ENCODE data around the gene ZNF284.

DNA sequence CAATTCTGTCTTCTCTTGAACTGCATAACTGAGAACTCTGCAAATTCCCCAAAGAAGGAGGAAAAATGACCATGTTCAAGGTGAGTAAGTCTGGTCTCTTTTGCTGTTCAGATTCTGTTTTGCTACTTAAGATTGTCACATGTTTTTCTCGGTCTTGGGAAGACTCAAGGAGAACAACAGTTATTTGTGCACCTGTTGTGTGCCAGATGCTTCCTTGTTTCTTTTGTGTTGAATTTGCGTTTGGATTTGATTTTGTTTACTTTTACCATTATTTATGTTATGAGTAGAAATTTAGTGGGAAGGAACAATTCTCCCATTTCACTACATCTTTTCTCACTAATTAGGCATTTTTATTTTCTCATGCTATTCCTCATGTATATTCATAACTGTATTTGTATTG lies 4.4 kb downstream of the ZNF284 start:
- no peak for TF ChIP-seq NR3C1 (CRISPR knock-in tag; conservative IDR thresholded peaks at IDR 0.05; ENCODE audit: low read depth)
- TF ChIP-seq, protein P1, sequence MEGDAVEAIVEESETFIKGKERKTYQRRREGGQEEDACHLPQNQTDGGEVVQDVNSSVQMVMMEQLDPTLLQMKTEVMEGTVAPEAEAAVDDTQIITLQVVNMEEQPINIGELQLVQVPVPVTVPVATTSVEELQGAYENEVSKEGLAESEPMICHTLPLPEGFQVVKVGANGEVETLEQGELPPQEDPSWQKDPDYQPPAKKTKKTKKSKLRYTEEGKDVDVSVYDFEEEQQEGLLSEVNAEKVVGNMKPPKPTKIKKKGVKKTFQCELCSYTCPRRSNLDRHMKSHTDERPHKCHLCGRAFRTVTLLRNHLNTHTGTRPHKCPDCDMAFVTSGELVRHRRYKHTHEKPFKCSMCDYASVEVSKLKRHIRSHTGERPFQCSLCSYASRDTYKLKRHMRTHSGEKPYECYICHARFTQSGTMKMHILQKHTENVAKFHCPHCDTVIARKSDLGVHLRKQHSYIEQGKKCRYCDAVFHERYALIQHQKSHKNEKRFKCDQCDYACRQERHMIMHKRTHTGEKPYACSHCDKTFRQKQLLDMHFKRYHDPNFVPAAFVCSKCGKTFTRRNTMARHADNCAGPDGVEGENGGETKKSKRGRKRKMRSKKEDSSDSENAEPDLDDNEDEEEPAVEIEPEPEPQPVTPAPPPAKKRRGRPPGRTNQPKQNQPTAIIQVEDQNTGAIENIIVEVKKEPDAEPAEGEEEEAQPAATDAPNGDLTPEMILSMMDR (IDR thresholded peaks at IDR 0.05): no peak
- TF ChIP-seq ATF1 (CRISPR knock-in tag; IDR thresholded peaks at IDR 0.05): no peak
- TF ChIP-seq NFYB (CRISPR knock-in tag; conservative IDR thresholded peaks at IDR 0.05; ENCODE audit: low read depth): no peak
- TF ChIP-seq, protein P2, sequence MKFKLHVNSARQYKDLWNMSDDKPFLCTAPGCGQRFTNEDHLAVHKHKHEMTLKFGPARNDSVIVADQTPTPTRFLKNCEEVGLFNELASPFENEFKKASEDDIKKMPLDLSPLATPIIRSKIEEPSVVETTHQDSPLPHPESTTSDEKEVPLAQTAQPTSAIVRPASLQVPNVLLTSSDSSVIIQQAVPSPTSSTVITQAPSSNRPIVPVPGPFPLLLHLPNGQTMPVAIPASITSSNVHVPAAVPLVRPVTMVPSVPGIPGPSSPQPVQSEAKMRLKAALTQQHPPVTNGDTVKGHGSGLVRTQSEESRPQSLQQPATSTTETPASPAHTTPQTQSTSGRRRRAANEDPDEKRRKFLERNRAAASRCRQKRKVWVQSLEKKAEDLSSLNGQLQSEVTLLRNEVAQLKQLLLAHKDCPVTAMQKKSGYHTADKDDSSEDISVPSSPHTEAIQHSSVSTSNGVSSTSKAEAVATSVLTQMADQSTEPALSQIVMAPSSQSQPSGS (CRISPR knock-in tag; IDR thresholded peaks at IDR 0.05; ENCODE audit: borderline replicate concordance, low read depth): no peak
- TF ChIP-seq, protein P3, sequence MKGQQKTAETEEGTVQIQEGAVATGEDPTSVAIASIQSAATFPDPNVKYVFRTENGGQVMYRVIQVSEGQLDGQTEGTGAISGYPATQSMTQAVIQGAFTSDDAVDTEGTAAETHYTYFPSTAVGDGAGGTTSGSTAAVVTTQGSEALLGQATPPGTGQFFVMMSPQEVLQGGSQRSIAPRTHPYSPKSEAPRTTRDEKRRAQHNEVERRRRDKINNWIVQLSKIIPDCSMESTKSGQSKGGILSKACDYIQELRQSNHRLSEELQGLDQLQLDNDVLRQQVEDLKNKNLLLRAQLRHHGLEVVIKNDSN (CRISPR knock-in tag; IDR thresholded peaks at IDR 0.05): no peak
- no peak for TF ChIP-seq JUN (CRISPR knock-in tag; IDR thresholded peaks at IDR 0.05)
- TF ChIP-seq, protein P4, sequence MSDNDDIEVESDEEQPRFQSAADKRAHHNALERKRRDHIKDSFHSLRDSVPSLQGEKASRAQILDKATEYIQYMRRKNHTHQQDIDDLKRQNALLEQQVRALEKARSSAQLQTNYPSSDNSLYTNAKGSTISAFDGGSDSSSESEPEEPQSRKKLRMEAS (CRISPR knock-in tag; IDR thresholded peaks at IDR 0.05): no peak
- TF ChIP-seq, protein P5, sequence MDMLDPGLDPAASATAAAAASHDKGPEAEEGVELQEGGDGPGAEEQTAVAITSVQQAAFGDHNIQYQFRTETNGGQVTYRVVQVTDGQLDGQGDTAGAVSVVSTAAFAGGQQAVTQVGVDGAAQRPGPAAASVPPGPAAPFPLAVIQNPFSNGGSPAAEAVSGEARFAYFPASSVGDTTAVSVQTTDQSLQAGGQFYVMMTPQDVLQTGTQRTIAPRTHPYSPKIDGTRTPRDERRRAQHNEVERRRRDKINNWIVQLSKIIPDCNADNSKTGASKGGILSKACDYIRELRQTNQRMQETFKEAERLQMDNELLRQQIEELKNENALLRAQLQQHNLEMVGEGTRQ (CRISPR knock-in tag; IDR thresholded peaks at IDR 0.05): no peak
- TF ChIP-seq, protein P6, sequence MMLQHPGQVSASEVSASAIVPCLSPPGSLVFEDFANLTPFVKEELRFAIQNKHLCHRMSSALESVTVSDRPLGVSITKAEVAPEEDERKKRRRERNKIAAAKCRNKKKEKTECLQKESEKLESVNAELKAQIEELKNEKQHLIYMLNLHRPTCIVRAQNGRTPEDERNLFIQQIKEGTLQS (CRISPR knock-in tag; conservative IDR thresholded peaks at IDR 0.05): no peak
- TF ChIP-seq, protein P7, sequence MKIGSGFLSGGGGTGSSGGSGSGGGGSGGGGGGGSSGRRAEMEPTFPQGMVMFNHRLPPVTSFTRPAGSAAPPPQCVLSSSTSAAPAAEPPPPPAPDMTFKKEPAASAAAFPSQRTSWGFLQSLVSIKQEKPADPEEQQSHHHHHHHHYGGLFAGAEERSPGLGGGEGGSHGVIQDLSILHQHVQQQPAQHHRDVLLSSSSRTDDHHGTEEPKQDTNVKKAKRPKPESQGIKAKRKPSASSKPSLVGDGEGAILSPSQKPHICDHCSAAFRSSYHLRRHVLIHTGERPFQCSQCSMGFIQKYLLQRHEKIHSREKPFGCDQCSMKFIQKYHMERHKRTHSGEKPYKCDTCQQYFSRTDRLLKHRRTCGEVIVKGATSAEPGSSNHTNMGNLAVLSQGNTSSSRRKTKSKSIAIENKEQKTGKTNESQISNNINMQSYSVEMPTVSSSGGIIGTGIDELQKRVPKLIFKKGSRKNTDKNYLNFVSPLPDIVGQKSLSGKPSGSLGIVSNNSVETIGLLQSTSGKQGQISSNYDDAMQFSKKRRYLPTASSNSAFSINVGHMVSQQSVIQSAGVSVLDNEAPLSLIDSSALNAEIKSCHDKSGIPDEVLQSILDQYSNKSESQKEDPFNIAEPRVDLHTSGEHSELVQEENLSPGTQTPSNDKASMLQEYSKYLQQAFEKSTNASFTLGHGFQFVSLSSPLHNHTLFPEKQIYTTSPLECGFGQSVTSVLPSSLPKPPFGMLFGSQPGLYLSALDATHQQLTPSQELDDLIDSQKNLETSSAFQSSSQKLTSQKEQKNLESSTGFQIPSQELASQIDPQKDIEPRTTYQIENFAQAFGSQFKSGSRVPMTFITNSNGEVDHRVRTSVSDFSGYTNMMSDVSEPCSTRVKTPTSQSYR (CRISPR knock-in tag; IDR thresholded peaks at IDR 0.05): no peak
- TF ChIP-seq, protein P8, sequence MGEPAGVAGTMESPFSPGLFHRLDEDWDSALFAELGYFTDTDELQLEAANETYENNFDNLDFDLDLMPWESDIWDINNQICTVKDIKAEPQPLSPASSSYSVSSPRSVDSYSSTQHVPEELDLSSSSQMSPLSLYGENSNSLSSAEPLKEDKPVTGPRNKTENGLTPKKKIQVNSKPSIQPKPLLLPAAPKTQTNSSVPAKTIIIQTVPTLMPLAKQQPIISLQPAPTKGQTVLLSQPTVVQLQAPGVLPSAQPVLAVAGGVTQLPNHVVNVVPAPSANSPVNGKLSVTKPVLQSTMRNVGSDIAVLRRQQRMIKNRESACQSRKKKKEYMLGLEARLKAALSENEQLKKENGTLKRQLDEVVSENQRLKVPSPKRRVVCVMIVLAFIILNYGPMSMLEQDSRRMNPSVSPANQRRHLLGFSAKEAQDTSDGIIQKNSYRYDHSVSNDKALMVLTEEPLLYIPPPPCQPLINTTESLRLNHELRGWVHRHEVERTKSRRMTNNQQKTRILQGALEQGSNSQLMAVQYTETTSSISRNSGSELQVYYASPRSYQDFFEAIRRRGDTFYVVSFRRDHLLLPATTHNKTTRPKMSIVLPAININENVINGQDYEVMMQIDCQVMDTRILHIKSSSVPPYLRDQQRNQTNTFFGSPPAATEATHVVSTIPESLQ (CRISPR knock-in tag; IDR thresholded peaks at IDR 0.05): no peak
